ENCODE measurements around the gene RBMS3.
"Not testable (repeated sequence)": the region's sequence is repeated elsewhere in the genome, so short reads cannot be mapped to it uniquely, and the experiment has no call there.

Gene RBMS3

DNA sequence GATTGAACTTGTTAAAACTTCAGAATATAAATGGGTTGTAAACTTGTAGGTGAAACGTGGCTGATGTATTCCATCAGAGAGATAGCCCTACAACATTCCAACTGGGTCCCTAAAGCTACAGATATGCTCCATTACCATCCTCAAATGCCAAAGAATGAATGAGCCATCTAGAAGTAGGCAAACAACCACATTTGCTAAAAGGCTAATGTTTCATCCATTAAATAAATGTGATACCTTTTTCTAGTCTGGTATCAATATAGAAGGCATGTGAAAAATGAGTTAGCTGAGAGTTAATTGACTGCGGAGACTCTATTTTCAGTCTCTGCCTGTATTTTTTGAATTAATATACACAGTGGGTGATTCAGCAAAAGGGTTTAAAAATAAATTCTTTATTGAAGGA is 203.8 kb downstream of the RBMS3 start:
- no peak for DNase-seq

DNA sequence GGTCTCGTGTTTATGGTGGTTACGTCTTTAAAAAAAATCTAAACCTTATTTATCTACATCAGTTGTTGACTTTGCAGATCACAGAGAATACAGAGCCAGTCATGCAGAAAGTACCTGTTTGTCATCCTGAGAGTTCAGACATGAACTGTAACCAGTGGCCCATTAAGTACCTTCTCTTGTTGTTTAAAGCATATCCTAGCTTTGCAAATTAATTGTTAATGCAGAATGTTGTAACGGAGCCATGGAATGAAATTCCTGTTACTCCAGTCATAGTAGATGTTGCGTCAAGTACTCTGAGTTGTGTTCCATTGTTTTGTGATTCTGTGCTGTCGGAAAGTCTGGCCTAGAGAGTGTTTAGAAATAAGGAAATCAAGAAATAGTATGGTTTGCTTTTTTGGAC is 205.2 kb downstream of the RBMS3 start:
- no peak for DNase-seq

DNA sequence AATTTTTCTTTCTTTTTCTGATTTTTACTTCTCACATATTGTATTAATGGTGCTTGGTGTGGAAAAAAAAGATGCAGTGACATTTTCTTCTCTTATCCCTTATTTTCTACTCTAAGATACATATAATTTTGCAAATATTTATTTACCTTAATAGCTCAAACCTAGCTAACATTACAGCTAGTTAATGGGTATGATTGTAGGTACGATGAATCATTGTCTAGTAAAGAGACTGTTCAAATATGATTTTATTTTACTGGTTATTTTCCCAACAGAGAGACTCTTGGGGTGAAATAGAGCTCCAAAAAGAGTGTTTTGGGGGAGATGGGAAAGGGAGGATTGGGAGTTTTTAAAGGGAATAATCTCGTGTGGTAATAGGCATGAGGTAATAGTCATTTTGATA is 206.0 kb downstream of the RBMS3 start:
- DNase-seq: no peak

DNA sequence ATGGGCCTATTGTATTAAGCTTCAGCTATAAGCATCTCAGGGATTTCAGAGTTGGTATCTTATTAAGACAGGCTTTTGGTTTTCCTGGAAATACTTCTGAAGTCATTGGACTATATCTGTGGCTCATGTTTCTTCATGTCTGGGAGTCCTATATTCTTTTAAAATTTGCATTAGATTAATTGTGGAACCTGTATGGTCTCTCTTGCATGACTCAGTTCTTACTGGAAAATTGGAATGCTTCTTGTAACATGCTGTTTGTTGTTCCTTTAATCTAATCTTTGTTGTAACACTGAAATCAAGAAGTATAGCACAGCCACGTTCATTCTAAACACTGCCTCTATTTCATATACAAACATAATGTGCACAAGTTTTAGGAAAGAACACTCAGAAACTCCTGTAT is 208.1 kb downstream of the RBMS3 start:
- DNase-seq: no peak

DNA sequence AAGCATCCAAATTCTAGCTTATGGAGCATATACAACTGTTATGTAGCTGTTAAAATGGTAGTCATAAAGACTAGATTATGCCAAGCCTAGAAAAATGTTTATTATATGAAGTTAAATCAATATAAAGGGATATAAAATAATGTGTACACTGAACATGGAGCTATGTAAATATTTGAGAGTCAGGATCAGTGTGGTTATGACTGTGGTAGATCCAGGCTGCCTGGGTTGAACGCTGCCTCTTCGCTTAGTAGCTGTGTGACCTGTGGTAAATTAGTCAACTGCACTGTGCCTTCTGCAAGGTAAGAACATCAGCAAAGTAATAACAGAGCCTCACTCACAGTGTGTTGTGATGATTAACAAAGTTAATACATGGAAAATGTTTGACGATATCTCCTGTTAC is 212.2 kb downstream of the RBMS3 start:
- no peak for DNase-seq

DNA sequence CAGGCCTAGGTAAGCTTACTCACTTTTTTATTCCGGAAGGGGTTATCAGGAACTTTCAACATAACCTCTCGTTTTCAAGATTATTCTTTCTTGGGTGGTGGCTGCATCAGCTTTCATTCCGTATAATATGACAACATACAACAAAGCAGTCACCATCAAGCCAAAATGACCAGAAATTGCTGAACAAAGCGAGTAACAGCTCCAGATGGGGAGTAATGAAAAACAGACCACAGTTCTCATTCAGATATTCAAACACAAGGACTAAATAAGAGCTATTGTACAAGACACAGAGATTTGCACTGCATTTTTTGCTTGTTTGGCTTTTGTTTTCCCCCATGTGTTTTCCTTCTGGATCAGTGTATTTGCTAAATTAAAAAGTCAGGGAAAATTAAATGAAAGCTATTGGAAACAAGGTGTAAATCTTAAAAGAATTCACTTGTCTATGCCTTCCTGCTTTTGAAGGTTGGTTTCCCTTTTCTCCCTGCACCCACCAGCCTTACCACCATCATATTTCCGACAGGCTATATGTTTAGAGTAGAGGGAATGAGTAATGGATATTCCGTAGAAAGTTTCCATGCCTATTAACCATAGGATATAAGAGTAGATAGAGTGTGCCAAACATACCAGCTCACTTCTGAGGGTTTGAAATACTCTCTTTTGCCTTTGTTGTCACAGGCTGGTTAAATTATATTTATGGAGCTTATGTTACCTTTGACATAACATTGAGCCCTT is 213.6 kb downstream of the RBMS3 start:
- DNase-seq: no peak

DNA sequence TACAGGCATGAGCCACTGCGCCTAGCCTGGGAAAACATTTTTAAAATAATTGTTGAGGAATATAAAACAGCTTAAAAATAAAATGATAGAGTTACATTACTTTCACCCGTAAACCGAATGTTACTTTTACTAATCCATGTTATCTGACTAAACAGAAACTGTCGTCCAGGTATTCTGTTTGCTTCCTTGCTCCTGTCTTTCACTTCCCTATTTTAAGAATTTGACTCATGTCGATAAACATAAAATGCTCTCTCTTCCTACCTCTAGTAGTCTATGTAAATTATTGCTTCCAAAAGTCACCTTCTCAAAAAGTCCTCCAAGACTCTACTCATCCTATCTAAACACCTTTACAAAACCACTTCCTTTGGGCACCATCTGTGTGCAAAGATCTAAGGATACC is 216.4 kb downstream of the RBMS3 start:
- no peak for DNase-seq

DNA sequence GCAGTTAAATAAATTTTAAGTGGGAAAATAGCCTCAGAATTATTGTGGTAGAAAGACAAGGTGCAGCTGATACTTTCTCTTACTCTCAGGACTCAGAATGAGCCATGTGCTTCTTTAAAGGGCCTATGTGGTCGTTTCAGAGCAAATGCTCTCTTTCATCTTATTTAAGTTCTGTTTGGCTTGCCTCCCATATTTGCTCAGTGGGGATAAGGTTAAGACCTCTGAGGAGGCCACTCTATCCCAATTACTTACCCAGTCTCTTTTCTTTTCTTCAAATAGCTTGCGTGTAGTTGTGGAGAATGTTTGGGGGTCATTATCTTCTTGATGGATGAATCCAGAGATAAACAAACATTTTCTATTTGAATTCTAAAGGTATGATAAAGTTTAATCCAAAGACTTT is 221.9 kb downstream of the RBMS3 start:
- no peak for DNase-seq

DNA sequence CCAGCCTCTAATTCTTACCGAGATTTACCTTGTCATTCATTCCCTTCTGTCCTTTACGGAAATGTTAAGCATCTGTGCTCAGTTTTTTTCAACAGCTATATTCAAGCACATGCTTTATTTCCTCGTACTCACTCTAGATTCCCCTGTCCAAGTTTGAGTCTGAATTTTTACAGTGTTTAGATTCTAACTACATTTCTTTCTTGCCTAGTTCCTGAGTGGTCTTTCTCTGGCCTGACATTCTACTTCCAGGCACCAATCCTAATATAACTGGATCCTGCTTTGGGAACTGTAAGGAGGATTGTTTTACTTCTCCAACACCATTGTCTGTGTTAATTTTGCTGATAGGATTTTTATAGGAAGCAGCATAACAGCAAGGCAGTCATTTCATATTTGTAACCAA is 222.4 kb downstream of the RBMS3 start:
- DNase-seq: no peak

DNA sequence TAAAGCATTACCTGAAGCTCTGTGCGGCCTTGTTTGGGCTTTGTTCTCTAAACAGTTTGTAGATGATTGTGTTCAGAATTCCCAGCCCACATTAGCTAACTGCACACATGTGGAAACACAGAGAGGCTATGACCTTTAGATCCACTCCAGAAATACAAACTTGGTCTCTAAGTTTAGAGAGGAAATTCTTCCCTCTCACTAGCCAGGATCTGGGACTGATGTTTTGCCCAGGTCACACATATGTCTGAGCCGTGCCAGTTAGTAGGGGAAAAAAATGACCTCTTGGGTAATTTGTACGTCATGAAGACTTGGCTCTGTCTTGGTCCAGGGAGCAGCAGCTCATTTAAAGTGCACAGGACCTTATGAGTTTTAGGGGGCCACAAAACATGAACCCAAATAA is 223.1 kb downstream of the RBMS3 start:
- no peak for DNase-seq

DNA sequence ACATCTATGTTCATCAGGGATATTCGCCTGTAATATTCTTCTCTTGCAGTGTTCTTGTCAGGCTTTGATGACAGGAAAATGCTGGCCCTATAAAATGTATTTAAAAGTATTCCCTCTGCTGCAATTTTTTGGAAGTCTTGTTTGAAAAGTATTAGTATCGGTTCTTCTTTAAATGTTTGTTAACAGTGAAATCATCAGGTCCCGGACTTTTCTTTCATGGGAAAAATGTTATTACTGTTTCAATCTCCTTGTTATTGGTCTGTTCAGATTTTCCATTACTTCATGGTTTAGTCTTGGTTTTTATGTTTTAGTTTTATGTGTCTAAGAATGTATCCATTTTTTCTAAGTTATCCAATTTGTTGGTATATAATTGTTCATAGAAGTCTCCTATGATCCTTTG is 225.6 kb downstream of the RBMS3 start:
- no peak for DNase-seq

DNA sequence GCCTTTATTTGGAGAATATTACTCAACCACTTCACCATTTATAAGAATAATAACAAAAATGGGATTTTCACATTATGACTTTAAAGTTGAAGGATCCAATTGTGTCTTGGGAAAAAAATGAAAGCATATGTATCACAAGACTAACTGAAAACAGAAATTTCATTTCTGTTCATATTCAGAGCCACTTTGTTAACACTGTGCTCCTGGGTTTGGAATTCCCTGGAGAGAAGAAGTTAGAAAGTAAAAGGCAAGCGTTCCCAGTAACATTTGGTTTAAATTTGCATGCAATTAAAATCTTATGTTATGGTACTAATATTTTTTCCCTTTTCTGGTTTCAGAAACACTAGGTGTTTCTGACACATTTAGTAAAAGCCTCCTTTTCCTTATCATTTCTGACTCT is 230.8 kb downstream of the RBMS3 start:
- no peak for DNase-seq

DNA sequence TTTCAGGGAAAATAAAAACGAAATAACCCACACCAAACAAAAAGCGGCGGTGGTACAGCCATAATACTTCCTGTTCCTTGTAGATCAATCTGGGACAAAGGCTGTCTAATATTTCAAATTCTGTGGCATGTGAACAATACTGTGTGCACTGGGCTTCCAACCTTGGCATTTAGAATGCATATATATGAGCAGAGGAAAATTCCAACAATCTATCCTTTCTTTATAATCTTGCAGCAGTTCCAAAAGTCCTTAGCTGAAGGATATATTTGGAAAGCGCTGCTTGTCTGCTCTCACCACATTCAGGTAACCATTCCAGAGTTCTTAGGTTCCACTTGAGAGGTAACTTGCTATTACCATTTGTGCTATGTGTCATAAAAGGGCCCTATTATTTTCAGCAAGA is 231.8 kb downstream of the RBMS3 start:
- DNase-seq: no peak

DNA sequence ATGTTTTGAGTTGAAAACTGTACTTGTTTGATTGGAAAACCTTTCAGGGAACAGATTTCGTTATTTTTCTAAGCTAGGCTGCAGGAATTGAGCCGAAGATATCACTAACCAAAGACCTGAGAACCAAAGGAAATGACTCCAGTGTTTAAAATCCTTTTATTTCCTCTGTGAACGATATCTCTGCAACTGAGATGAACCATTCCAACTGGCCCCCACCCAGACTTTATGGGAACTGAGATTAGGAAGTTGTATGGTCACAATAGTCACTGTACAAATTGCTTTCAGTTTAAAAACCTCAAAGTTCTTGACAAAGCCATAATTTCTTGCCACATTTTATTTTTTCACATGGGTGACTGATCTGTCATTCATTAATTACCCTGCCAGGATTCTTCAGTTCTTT is 232.4 kb downstream of the RBMS3 start:
- DNase-seq: no peak

DNA sequence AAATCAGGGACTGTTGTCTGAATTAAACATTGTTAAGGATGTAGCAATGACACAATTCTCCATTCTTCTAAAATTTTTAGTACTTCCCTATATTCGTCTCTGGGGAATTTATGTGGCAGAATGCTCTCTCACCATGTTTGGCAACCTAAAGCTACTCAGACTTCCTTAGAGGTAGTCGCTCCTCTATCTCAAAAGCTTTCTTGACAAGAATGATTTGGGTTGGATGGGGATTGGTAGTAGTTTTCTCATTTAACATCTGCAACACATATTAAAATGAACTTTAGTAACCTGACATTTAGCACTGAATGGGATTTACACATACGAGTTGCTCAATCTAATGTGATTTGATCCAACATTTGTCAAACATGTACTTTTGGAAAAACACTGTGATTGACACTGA is 233.3 kb downstream of the RBMS3 start:
- DNase-seq: no peak

DNA sequence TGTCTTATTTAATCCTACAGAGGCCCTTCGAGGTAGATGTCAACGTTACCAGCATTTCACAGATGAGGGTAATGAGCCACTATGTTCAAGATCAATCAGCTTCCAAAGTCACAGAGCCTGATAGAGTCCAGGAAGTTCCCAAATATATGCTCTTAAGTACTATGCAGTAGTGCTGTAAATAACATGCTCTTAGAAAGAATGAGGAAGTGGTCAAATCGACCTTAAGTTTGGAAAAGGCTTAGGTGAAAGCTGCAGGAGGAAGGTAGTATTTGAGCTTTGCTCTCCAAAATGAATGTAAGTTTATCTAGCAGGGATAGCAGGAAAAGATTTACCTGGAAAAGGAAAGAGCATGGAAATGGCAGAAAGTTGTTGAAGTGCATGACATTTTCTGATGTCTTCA is 234.0 kb downstream of the RBMS3 start:
- no peak for DNase-seq

DNA sequence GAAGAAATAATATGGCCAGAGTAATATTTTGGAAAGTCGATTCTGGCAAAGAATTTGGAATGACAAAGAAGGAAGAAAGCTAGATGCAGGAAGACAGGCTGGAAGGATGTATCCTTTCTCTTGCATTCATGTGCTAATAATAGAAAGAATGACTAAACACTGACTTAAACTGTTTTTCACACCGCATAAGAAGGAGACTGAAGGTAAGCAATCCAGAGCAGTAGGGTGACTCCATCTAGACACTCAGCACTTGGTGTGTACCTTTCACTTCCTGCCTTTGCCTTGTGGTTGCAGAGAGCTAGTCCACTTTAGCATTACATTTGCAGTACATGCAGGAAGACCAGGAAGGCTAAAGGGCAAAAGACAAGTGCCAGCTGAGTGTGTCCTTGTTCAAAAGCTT is 234.6 kb downstream of the RBMS3 start:
- no peak for DNase-seq

DNA sequence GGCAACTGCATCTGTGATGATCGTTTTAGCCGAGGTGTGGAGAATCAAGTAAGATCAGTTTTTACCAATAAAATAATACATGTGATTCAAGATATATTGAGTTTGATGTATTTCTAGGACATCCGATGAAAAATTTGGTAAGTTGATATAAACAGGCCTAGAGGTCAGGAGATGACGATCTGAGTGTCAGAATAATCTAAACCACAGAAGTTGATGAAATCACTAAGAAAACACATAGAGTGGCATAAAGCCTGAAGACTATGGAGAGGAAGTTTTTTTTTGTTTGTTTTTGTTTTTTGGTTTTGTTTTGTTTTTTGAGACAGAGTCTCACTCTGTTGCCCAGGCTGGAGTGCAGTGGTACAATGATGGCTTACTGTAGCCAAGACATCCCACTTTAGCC is 235.3 kb downstream of the RBMS3 start:
- no peak for DNase-seq

DNA sequence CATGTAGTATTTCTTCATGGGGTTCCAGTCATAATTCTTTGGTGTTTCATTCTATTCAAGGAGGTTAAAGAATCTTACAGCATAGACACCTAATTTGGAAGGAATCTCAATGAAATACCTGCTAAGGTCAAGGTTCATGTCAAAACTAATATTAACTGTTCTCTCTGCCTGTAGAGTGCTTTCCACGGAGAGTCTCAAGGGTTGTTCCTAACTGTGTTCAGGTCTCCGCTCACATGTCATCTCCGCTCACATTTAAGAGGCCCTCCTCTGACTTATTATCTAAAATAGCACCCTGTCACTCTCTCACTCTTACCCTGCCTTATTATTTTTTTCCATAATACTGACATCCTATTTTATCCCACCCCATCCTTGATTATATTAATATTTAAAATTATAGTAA is 239.9 kb downstream of the RBMS3 start:
- no peak for DNase-seq

DNA sequence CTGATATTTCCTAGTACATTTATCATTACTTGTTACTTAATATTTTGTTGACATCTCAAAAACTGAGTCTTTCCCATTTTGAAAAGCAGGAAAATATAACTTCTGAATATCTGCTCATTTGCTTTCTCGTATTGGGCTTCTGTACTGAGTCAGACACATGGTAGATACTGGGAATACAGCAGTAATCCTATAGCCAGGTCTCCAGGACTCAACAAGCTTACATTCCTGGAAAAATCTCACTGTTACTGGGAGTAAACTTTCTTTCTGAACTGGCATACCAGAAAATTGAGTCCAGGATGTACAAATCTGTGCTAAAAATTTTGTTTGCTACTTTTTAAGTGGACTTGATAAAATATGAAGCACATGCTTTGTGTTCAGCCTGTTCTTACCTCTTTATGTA is 240.4 kb downstream of the RBMS3 start:
- no peak for DNase-seq

DNA sequence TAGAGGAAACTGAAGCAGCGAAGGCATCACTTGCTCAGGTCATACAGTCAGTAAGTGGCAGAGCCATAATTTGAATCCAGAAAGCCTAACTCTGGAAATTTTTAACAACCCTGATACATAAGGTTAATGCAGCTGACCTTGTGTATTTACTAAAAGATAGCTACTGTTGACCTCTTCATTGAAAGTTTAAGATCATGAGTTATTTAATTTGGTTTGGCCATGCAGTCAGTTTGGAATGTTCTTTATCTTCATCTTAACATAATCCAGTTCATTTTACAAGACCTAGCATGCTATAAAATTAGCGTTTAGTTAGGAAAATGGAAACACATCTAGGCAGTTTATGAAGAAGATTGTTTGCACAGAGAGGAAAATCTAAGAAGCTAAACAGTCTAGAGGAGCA is 240.9 kb downstream of the RBMS3 start:
- no peak for DNase-seq

DNA sequence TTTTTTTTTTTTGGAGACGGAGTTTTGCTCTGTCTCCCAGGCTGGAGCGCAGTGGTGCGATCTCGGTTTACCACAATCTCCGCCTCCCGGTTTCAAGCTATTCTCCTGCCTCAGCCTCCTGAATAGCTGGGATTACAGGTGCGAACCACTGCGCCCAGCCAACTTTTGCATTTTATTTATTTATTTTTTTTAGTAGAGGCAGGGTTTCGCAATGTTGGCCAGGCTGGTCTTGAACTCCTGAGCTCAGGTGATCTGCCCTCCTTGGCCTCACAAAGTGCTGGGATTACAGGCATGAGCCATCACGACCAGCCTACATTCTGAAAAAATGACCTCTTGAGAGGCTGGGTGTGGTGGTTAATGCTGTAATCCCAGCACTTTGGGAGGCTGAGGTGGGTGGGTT is 243.6 kb downstream of the RBMS3 start:
- DNase-seq: not testable (repeated sequence)

DNA sequence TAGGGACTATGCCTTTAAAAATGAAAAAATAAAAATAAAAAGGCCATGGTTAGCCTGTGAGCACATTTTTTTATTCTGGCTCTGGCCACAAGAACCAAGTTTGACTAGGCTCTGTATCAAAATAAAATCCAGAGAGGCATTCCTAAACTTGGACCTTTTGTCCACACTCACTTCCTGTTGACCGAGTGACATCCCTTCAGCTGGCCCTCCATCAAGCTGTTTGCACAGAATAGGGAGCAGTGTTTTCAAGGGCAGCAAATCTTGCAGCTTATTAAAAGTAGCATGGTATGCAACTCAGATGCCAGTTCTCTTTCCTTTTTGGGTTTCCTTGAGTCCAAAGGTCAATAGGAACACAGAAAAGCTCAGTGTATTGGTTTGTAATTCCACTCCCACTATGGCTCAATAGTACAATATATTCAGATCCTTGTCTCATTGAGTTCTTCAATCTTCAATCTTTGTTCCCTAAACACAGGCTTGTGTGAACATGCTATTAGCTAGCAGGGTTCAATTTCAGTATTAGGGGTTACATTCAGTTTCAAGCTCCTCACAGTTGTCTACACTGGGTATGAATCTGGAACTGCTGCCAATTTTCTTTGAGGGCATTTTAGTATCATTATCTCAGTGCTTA is 244.5 kb downstream of the RBMS3 start:
- DNase-seq: no peak

DNA sequence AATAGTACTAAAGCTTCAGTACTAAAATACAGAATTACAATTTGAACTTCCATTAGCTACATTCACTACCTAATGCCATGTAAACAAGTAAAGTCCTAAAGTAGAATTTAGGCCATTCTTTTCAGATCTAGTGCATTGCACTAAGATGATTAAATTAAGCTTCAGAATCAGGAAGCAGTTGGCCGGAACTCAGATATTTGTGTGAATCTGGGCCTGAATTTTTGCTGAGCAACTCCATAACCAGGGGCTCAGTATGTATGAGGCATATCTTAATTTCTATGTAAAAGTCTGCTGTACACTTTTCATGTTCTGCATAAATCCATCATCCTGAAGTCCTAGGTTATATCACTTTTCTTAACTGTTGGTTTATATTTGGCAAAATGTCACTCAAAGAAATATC is 246.4 kb downstream of the RBMS3 start:
- no peak for DNase-seq

DNA sequence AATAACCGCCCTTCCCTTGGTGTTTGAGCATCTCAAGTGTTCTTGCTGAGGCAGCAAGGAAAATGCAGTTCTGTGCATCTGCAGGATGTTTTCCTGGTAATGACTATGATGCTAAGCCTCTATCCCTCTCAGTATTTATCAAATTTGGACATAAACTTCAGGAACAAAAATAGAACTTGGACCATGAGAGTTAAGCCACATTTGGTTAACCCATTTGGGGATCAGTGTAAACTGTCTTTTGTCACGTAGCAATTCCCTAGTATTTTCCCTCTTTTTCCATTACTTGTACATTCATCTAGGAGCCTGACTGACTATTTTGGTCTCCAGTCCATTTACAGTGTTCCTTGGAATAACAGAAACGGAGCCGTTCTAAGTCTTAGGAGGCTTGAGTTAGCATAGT is 250.8 kb downstream of the RBMS3 start:
- DNase-seq: no peak

Data from right kidney (tissue), 1 donor.